Measurements from ENCODE around the gene ASTN2. TPM values are rescaled to one million over a fixed set of nuclear protein-coding genes. Genes with fewer than 3 reads are reported as not detected.

The ASTN2 gene
- total RNA-seq, 1 donor from 2014 or later = 15.9 TPM

DNA sequence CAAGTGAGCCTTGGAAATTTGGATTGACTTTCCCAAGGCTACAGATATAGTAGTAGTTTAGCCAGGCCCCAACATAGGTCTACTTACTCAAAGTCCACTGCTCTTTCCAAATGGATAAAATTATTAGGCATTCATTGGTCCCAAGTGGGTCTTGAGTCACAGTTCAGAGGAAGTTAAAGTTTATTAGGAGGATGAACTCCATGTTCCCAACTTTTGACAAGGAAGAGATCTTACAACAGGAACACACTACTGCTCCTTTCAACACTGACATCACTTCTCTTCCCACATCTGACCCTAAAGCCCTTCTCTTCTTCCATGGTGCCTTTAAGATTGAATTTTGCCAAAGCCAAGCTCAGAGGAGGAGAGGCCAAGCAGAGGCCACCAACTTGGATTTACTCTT lies 962.2 kb downstream of the ASTN2 start:
- Mint-ChIP-seq H3K4me3 (no peak overlapping the region), H3K36me3 (peaks cover 17% of the 10 kb centered on the region), H3K27ac (no peak overlapping the region), H3K4me1 (ENCODE audit: unreplicated experiment) (peaks cover 9% of the 10 kb centered on the region), H3K9me3 (peaks cover 17% of the 10 kb centered on the region), H3K27me3 (no peaks in the 10 kb centered on the region)
- TF ChIP-seq, protein P1, sequence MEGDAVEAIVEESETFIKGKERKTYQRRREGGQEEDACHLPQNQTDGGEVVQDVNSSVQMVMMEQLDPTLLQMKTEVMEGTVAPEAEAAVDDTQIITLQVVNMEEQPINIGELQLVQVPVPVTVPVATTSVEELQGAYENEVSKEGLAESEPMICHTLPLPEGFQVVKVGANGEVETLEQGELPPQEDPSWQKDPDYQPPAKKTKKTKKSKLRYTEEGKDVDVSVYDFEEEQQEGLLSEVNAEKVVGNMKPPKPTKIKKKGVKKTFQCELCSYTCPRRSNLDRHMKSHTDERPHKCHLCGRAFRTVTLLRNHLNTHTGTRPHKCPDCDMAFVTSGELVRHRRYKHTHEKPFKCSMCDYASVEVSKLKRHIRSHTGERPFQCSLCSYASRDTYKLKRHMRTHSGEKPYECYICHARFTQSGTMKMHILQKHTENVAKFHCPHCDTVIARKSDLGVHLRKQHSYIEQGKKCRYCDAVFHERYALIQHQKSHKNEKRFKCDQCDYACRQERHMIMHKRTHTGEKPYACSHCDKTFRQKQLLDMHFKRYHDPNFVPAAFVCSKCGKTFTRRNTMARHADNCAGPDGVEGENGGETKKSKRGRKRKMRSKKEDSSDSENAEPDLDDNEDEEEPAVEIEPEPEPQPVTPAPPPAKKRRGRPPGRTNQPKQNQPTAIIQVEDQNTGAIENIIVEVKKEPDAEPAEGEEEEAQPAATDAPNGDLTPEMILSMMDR (conservative IDR thresholded peaks at IDR 0.05) = no peak
- no peak for DNase-seq (ENCODE audit: extremely low spot score, unreplicated experiment)

DNA sequence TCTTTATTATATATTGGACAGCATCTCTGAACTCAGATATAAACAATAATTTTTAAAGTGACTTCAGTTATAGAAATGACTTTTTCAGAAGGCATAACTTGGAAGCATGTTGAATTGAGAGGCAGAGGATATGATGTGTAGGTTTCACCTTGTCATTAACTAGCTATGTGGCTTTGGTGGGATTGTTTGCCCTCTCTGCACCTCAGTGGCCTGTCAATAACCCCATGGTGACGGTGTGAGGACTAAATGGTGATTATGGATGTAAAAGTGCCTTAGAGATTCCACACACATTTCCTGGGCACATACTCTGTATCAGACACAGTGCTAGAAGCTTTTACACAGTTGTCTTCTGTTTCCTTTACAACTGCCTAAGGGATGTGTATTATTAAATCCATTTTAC lies 962.6 kb downstream of the ASTN2 start:
- no peaks in the 10 kb centered on the region for H3K27me3 Mint-ChIP-seq
- H3K4me1 Mint-ChIP-seq (ENCODE audit: unreplicated experiment) = peaks cover 9% of the 10 kb centered on the region
- no peak for DNase-seq (ENCODE audit: extremely low spot score, unreplicated experiment)
- TF ChIP-seq, protein P1 (conservative IDR thresholded peaks at IDR 0.05) = no peak
- no peak overlapping the region for H3K27ac Mint-ChIP-seq
- peaks cover 13% of the 10 kb centered on the region for H3K36me3 Mint-ChIP-seq
- H3K4me3 Mint-ChIP-seq = no peak overlapping the region
- peaks cover 15% of the 10 kb centered on the region for H3K9me3 Mint-ChIP-seq

DNA sequence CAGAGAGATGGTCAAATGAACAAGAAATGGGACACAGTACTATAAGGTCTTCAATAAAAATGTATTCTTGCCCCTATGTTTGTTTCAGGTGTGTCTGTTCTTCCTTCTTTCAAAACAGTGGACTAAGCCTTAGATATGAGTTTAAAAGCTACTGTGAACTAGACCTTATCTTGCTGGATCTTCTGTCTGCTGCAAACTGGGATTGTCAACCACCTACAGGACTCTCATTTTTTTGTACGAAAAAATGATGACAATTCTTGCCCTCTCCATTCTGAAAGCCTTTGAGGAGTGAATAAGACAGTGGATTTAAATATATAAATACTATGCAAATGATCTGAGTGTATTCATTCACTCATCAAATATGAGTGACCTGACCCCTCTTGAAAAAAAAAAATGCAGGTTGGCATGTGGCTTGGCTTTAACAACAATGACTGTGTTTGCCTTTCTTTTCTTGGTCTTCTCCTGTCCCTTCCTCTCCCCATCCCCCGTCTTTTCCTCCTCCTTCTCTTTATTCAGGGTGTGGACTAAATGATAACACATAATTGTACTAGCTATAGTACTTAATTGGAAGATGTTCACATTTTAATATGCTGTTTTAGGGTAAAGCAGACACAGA lies 963.2 kb downstream of the ASTN2 start:
- Mint-ChIP-seq H3K4me1 (ENCODE audit: unreplicated experiment) (peaks cover 9% of the 10 kb centered on the region), H3K27ac (no peak overlapping the region), H3K36me3 (peaks cover 7% of the 10 kb centered on the region), H3K27me3 (no peaks in the 10 kb centered on the region), H3K4me3 (no peak overlapping the region), H3K9me3 (peaks cover 9% of the 10 kb centered on the region)
- no peak for DNase-seq (ENCODE audit: extremely low spot score, unreplicated experiment)
- TF ChIP-seq, protein P1 (conservative IDR thresholded peaks at IDR 0.05) = no peak

DNA sequence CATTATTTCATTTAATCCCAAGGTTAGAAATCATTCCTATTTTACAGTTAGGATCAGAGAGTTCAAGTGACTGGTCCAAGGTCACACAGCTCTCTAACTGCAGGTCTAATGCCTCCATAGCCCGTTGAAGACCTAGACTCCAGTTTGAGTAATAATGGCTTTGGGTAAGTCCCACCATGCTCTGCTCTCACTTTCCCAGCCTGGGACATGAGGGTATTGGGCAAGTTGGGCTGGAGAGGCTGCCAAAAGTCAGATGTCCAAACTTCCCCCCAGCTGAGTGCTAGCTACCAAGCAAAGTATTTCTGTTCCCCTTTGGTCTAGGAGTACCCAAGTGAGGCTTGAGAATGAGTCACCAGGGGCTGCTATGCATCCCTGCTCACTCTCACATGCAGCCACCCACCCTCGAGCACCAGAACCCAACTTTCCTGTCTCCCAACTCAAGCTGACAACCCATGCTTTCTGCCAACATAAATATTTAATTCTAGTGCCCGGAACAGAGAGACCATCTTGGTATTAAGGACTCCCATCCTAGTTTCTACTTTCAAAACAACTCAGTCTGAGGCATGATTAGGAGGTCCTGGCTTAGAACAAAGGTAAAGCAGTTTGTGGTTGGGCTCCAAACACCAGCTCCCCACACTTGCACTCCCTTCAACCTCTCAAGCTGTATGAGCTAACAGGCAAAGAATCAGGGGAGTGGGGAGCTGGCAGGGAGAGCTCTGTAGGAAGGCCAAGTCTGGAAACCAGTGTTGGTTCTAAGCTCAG lies 964.3 kb downstream of the ASTN2 start:
- no peaks in the 10 kb centered on the region for H3K27me3 Mint-ChIP-seq

DNA sequence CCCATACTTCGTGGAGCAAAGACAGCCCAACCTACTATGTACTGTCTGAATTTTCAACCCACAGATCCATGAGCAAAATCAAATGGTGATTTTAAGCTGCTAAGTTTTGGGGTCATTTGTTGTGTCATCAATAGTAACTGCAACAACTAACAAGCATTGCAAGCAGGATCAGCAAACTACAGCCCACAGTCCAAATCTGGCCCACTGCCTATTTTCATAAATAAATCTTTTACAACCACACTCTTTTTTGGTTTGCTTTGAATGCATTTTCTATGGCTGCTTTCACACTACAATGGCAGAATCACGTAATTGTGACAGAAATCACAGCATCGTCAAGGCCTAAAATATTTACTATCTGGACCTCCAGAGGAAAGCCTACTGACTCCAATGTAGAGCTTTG lies 964.9 kb downstream of the ASTN2 start:
- DNase-seq (ENCODE audit: extremely low spot score, unreplicated experiment) = no peak
- Mint-ChIP-seq H3K36me3 (no peaks in the 10 kb centered on the region), H3K9me3 (no peaks in the 10 kb centered on the region), H3K4me3 (no peak overlapping the region), H3K27ac (no peak overlapping the region), H3K27me3 (no peaks in the 10 kb centered on the region), H3K4me1 (ENCODE audit: unreplicated experiment) (peaks cover 21% of the 10 kb centered on the region)
- TF ChIP-seq, protein P1 (conservative IDR thresholded peaks at IDR 0.05) = no peak

More for the DNA sequence above, 964.3 kb downstream of the ASTN2 start:
- DNase-seq (ENCODE audit: extremely low spot score, unreplicated experiment) = no peak
- Mint-ChIP-seq H3K27ac (peak overlapping the region; percentile 46), H3K4me3 (no peak overlapping the region), H3K4me1 (ENCODE audit: unreplicated experiment) (peaks cover 19% of the 10 kb centered on the region), H3K36me3 (no peaks in the 10 kb centered on the region), H3K9me3 (no peaks in the 10 kb centered on the region)
- TF ChIP-seq, protein P1 (conservative IDR thresholded peaks at IDR 0.05) = no peak
